PFSK-1 (cell line): Measurements from ENCODE around the gene LMNTD1.

Experiments
- POLR2AphosphoS5 ChIP-seq: IDR thresholded peaks from 2 replicates; pipeline ENCODE4 v1.6.1; 2012; ENCODE audit warnings: low read depth, mild to moderate bottlenecking, control low read depth, low read length, moderate library complexity
- TF ChIP-seq, protein P1 (sequence below), 2 experiments: IDR thresholded peaks; 2 replicates each; pipeline versions ENCODE4 v1.6.1 to v1.8.0; 2011 to 2012; ENCODE audit warnings: low read depth in 2 of 2, low read length in 2 of 2, control low read depth in 1 of 2, inconsistent platforms in 1 of 2, mild to moderate bottlenecking in 1 of 2, moderate library complexity in 1 of 2; ENCODE audit not compliant: insufficient read depth in 1 of 2

DNA sequence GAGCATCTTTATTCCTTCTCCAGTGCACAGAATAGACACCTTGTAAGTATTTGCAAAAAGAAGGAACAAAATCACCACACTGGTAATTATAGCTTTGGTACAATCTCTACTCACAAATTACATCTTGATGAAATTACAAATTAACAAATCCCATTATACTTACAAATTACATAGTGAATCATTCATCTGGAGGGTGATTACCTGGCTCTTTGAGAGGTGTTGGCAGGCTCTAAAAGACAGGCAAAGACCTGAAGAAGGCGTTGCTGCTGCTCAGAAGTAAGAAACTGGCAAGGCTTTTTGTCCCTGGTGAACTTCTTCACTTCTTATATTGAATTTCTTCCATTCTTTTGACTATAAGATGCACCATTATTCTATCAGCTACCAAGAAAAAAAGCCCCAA lies 21.7 kb upstream of the LMNTD1 start:
- TF ChIP-seq POLR2AphosphoS5, result no peak
- TF ChIP-seq, protein P1, sequence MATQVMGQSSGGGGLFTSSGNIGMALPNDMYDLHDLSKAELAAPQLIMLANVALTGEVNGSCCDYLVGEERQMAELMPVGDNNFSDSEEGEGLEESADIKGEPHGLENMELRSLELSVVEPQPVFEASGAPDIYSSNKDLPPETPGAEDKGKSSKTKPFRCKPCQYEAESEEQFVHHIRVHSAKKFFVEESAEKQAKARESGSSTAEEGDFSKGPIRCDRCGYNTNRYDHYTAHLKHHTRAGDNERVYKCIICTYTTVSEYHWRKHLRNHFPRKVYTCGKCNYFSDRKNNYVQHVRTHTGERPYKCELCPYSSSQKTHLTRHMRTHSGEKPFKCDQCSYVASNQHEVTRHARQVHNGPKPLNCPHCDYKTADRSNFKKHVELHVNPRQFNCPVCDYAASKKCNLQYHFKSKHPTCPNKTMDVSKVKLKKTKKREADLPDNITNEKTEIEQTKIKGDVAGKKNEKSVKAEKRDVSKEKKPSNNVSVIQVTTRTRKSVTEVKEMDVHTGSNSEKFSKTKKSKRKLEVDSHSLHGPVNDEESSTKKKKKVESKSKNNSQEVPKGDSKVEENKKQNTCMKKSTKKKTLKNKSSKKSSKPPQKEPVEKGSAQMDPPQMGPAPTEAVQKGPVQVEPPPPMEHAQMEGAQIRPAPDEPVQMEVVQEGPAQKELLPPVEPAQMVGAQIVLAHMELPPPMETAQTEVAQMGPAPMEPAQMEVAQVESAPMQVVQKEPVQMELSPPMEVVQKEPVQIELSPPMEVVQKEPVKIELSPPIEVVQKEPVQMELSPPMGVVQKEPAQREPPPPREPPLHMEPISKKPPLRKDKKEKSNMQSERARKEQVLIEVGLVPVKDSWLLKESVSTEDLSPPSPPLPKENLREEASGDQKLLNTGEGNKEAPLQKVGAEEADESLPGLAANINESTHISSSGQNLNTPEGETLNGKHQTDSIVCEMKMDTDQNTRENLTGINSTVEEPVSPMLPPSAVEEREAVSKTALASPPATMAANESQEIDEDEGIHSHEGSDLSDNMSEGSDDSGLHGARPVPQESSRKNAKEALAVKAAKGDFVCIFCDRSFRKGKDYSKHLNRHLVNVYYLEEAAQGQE (IDR thresholded peaks at IDR 0.05; ENCODE audit: insufficient read depth in 1 of 2, low read depth in 2 of 2, low read length in 2 of 2), result no peak
